Left ventricle myocardium inferior (tissue), 1 donor: ENCODE data around the gene STON2. TPM values are rescaled to one million over a fixed set of nuclear protein-coding genes. Genes with fewer than 3 reads are reported as not detected.
"Not testable (repeated sequence)": the region's sequence is repeated elsewhere in the genome, so short reads cannot be mapped to it uniquely, and the experiment has no call there.

ENCODE experiments used
- DNase-seq: peaks from one replicate; pipeline ENCODE4 v3.0.0-alpha.2; 2020
- H3K27ac ChIP-seq: fragments of 200-600 bp; replicated peaks from 2 replicates; pipeline ENCODE4 v1.8.0; 2021
- H3K27me3 ChIP-seq: fragments of 200-600 bp; 2 replicates; pipeline ENCODE4 v1.8.0; 2021; ENCODE audit warnings: low read depth
- H3K36me3 ChIP-seq: fragments of 200-600 bp; 2 replicates; pipeline ENCODE4 v1.8.0; 2021
- H3K4me1 ChIP-seq: fragments of 200-600 bp; 2 replicates; pipeline ENCODE4 v1.8.0; 2021
- H3K4me3 ChIP-seq: fragments of 200-600 bp; 2 replicates; pipeline ENCODE4 v1.8.0; 2021; ENCODE audit warnings: mild to moderate bottlenecking, moderate library complexity
- H3K9me3 ChIP-seq: fragments of 200-600 bp; replicated peaks from 2 replicates; pipeline ENCODE4 v1.8.0; 2021
- CTCF ChIP-seq: fragments of 200-600 bp; IDR thresholded peaks from 2 replicates; pipeline ENCODE4 v1.8.0; 2021; ENCODE audit warnings: antibody characterized with exemption, mild to moderate bottlenecking, borderline replicate concordance
- intact Hi-C: fragments of 100-400 bp; cut with micrococcal nuclease; formaldehyde crosslinking; loops from one replicate; pipeline ENCODE4 v1.11.0; 2022
- total RNA-seq: library from RNA; stranded (reverse); fragmentation: NEBNext Ultra II Directional; extraction: Animal tissue kit (Norgen Biotek cat#: 25700); gene quantifications from one replicate; pipeline ENCODE4 v1.2.1, GENCODE V29; 2021
- donor health status: DM: no; HTN: yes; CAD: no; lungs with severe emphysema.

The STON2 gene
- total RNA-seq, 1 donor from 2014 or later = 8.3 TPM

DNA sequence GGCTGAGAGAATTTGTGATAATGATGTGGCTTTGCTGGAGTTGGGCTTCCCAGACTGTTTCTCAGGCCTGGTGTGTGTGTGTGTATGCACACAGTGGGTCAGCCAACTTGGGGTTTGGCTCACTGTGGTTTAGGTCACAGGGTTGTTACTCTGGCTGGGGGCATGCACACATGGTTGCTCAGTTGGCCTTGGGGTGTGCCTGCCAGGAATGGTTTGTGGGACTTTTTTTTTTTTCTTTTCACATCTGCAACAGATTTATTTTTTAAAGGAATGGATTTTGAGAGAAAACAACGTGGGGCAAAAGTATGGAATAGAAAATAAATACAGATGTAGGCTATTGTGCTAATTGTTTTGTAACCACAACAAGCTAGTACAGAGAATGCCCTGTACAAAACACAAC is 154.4 kb downstream of the STON2 start:
- no peaks in the 10 kb centered on the region for H3K36me3 ChIP-seq
- DNase-seq = no peak
- no peak overlapping the region for H3K27ac ChIP-seq
- intact Hi-C loops = no loop called here
- TF ChIP-seq CTCF = no peak
- H3K4me3 ChIP-seq = no peak overlapping the region
- no peaks in the 10 kb centered on the region for H3K27me3 ChIP-seq
- H3K9me3 ChIP-seq = peaks cover 29% of the 10 kb centered on the region
- H3K4me1 ChIP-seq = no peaks in the 10 kb centered on the region

GRCh38 chr14:81244431-81244830 is 155.7 kb downstream of the STON2 start:
- DNase-seq, H3K4me3 ChIP-seq, H3K36me3 ChIP-seq, H3K4me1 ChIP-seq, H3K27ac ChIP-seq, H3K27me3 ChIP-seq, intact Hi-C loops: not testable (repeated sequence)
- H3K9me3 ChIP-seq = peaks cover 29% of the 10 kb centered on the region

- H3K27me3 ChIP-seq = no peaks in the 10 kb centered on the region
- no peak for TF ChIP-seq CTCF
- no peak for DNase-seq
- intact Hi-C loops = no loop called here
- H3K9me3 ChIP-seq = peaks cover 29% of the 10 kb centered on the region
- no peak overlapping the region for H3K27ac ChIP-seq
- H3K4me1 ChIP-seq = no peaks in the 10 kb centered on the region
- H3K36me3 ChIP-seq = no peaks in the 10 kb centered on the region
- no peak overlapping the region for H3K4me3 ChIP-seq
These were observed 156.6 kb downstream of the STON2 start for GRCh38 chr14:81243499-81243898.

- intact Hi-C loops, H3K27ac ChIP-seq: not testable (repeated sequence)
- peaks cover 13% of the 10 kb centered on the region for H3K9me3 ChIP-seq
These were observed 163.3 kb downstream of the STON2 start for GRCh38 chr14:81236849-81237248.

DNA sequence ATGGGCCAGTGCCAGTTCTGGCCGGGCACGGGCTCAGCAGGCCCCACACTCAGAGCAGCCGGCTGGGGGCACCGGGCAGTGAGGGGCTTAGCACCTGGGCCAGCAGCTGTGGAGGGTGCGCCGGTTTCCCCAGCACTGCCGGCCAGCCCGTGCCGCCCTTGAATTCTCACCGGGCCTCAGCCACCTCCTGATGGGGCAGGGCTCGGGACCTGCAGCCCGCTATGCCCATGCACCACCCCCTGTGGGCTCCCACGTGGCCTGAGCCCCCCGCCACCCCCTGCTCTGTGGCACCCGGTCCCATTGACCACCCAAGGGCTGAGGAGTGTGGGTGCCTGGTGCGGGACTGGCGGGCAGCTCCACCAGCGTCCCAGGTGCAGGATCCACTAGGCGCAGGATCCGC is 164.0 kb downstream of the STON2 start:
- H3K27ac ChIP-seq = no peak overlapping the region
- no peak for DNase-seq
- intact Hi-C loops = no loop called here
- no peaks in the 10 kb centered on the region for H3K27me3 ChIP-seq
- H3K4me1 ChIP-seq = no peaks in the 10 kb centered on the region
- H3K36me3 ChIP-seq = no peaks in the 10 kb centered on the region
- TF ChIP-seq CTCF = no peak
- H3K4me3 ChIP-seq = no peak overlapping the region
- H3K9me3 ChIP-seq = peaks cover 6% of the 10 kb centered on the region

More at GRCh38 chr14:81236849-81237248, 163.3 kb downstream of the STON2 start:
- DNase-seq, H3K4me3 ChIP-seq, H3K27me3 ChIP-seq, H3K36me3 ChIP-seq, H3K4me1 ChIP-seq: not testable (repeated sequence)

DNA sequence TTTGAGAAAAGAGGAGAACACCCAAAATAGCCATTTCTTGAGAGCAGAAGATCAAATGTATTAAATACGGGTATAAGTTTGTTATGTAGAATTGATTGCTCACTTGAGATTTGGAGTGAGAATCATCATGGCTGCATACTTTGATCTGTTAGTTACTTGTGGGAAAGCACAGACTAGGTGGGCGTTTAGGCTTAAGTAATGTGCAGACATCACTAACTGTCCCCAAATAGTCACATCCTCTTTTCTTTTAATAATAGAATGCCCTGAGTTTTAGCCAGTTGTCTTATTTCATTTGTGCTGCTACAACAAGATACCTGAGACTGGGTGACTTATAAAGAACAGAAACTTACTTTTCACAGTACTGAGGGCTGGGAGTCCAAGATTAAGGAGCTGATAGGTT is 165.0 kb downstream of the STON2 start:
- H3K27me3 ChIP-seq = no peaks in the 10 kb centered on the region
- no peak overlapping the region for H3K27ac ChIP-seq
- H3K36me3 ChIP-seq = no peaks in the 10 kb centered on the region
- intact Hi-C loops = no loop called here
- no peaks in the 10 kb centered on the region for H3K4me1 ChIP-seq
- H3K4me3 ChIP-seq = no peak overlapping the region
- no peak for TF ChIP-seq CTCF
- peaks cover 4% of the 10 kb centered on the region for H3K9me3 ChIP-seq
- DNase-seq = no peak

GRCh38 chr14:81234278-81234677 is 165.8 kb downstream of the STON2 start:
- DNase-seq = no peak
- intact Hi-C loops = no loop called here
- H3K27me3 ChIP-seq = no peaks in the 10 kb centered on the region
- H3K36me3 ChIP-seq = no peaks in the 10 kb centered on the region
- peaks cover 4% of the 10 kb centered on the region for H3K9me3 ChIP-seq
- H3K4me3 ChIP-seq = no peak overlapping the region
- no peak overlapping the region for H3K27ac ChIP-seq
- no peaks in the 10 kb centered on the region for H3K4me1 ChIP-seq
- no peak for TF ChIP-seq CTCF
